Loucy (cell line): Measurements from ENCODE around the gene DDX10.

ENCODE experiments used
- H2AFZ ChIP-seq: fragments of 200-600 bp; sonication (generic); 2 replicates; pipeline ENCODE4 v1.6.0; 2016; ENCODE audit warnings: antibody characterized with exemption, mild to moderate bottlenecking, low read length, moderate library complexity
- H3F3A ChIP-seq: fragments of 200-600 bp; 2 replicates; pipeline ENCODE4 v1.6.0; 2016; ENCODE audit warnings: antibody characterized with exemption, low read depth, mild to moderate bottlenecking
- H3K27me3 ChIP-seq: fragments of 200-600 bp; sonication (generic); 2 replicates; pipeline ENCODE4 v1.6.1; 2014; ENCODE audit warnings: low read length, mild to moderate bottlenecking; ENCODE audit not compliant: insufficient read depth, poor library complexity, severe bottlenecking
- H3K36me3 ChIP-seq: fragments of 200-600 bp; sonication (generic); 2 replicates; pipeline ENCODE4 v1.6.1; 2016; ENCODE audit warnings: low read length; ENCODE audit not compliant: insufficient read depth
- H3K4me1 ChIP-seq: fragments of 200-600 bp; sonication (generic); 2 replicates; pipeline ENCODE4 v1.5.1; 2014; ENCODE audit warnings: low read length, mild to moderate bottlenecking; ENCODE audit not compliant: insufficient read depth, poor library complexity, severe bottlenecking
- H3K4me2 ChIP-seq: fragments of 200-600 bp; sonication (generic); 2 replicates; pipeline ENCODE4 v1.6.0; 2014; ENCODE audit warnings: antibody characterized with exemption, low read length, low read depth, mild to moderate bottlenecking; ENCODE audit not compliant: poor library complexity, severe bottlenecking
- H3K4me3 ChIP-seq: fragments of 200-600 bp; sonication (generic); 2 replicates; pipeline ENCODE4 v1.5.1; 2014; ENCODE audit warnings: low read length, mild to moderate bottlenecking, mixed read lengths; ENCODE audit not compliant: poor library complexity, severe bottlenecking
- H3K79me2 ChIP-seq: fragments of 200-600 bp; sonication (generic); 2 replicates; pipeline ENCODE4 v1.6.1; 2014; ENCODE audit warnings: low read length; ENCODE audit not compliant: insufficient read depth
- H3K9ac ChIP-seq: fragments of 200-600 bp; sonication (generic); 2 replicates; pipeline ENCODE4 v1.6.0; 2014; ENCODE audit warnings: mild to moderate bottlenecking, low read depth, low read length, moderate library complexity; ENCODE audit not compliant: poor library complexity, severe bottlenecking
- H3K9me2 ChIP-seq: fragments of 200-600 bp; sonication (generic); replicated peaks from 2 replicates; pipeline ENCODE4 v1.6.1; 2016; ENCODE audit warnings: low read depth, low read length, mixed read lengths
- H3K9me3 ChIP-seq: fragments of 200-600 bp; sonication (generic); 2 replicates; pipeline ENCODE4 v1.6.1; 2014; ENCODE audit warnings: mild to moderate bottlenecking, antibody characterized with exemption, low read length, low read depth; ENCODE audit not compliant: insufficient read depth
- H4K20me1 ChIP-seq: fragments of 200-600 bp; sonication (generic); 2 replicates; pipeline ENCODE4 v1.6.0; 2014; ENCODE audit warnings: antibody characterized with exemption, low read length, mild to moderate bottlenecking; ENCODE audit not compliant: insufficient read depth, poor library complexity, severe bottlenecking
- CTCF ChIP-seq: fragments of 200-600 bp; sonication (generic); conservative IDR thresholded peaks from 2 replicates; pipeline ENCODE4 v1.5.1; 2014; ENCODE audit warnings: mild to moderate bottlenecking, antibody characterized with exemption, low read length
- EZH2phosphoT487 ChIP-seq: fragments of 200-600 bp; IDR thresholded peaks from 2 replicates; pipeline ENCODE4 v1.6.1; 2018; ENCODE audit warnings: antibody characterized with exemption, mild to moderate bottlenecking, moderate library complexity, borderline replicate concordance

Gene DDX10

DNA sequence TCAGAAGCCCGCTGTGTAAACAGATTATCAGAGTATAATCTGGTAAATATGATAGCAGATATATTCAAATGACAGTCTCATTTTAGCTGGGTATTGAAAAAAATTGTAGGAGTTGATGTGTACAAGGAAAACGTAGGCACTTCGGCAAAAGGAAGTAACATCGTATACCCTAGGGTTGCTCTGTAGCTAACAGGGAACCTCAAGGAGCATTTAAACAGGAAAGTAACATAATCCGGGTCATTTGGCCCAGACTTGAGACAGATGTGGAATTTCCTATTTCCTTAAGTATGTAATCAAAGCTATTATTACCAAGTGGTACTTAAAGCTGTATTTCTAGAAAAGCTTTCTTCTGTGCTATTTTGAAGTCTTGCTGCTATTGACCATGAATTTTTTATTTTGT lies 215.6 kb downstream of the DDX10 start:
- Histone ChIP-seq H3K9ac (no peak overlapping the region), H3K27me3 (no peaks in the 10 kb centered on the region), H3K4me1 (peaks cover 15% of the 10 kb centered on the region), H3K9me2 (no peaks in the 10 kb centered on the region), H4K20me1 (no peaks in the 10 kb centered on the region), H3K9me3 (no peaks in the 10 kb centered on the region), H3K79me2 (no peaks in the 10 kb centered on the region), H2AFZ (no peak overlapping the region), H3K4me3 (no peak overlapping the region), H3K36me3 (no peaks in the 10 kb centered on the region), H3K4me2 (no peak overlapping the region), H3F3A (no peaks in the 10 kb centered on the region)
- TF ChIP-seq EZH2phosphoT487 (no peak), CTCF (no peak)

DNA sequence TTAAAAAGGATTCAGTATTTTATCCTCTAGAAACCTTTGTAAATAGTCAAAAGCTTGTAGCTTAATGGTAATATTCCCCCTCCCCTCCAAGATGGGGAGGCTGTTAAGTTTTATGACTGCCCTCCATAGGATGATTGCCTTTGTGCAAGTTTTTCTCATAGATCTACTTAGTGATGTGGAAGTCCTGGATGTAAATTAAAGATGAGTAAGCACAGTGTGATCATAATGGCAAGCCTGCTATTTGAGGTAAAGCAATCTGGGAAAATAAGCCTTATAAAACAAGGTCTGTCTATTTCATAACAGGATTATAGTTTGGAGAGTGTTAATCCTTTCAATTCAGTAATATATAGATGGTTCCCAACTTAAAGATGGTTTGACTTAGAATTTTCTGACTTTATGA lies 216.3 kb downstream of the DDX10 start:
- H3K4me3 ChIP-seq = no peak overlapping the region
- no peak overlapping the region for H2AFZ ChIP-seq
- H3K79me2 ChIP-seq = no peaks in the 10 kb centered on the region
- H3K4me1 ChIP-seq = peaks cover 19% of the 10 kb centered on the region
- H3K9me2 ChIP-seq = no peaks in the 10 kb centered on the region
- no peaks in the 10 kb centered on the region for H3K27me3 ChIP-seq
- H3F3A ChIP-seq = no peaks in the 10 kb centered on the region
- H3K9me3 ChIP-seq = no peaks in the 10 kb centered on the region
- no peak overlapping the region for H3K4me2 ChIP-seq
- H3K9ac ChIP-seq = no peak overlapping the region
- H4K20me1 ChIP-seq = no peaks in the 10 kb centered on the region
- TF ChIP-seq EZH2phosphoT487 (no peak), CTCF (no peak)
- no peaks in the 10 kb centered on the region for H3K36me3 ChIP-seq

GRCh38 chr11:108882211-108882831 lies 217.5 kb downstream of the DDX10 start:
- H3K9me2 ChIP-seq = no peaks in the 10 kb centered on the region
- H3K9me3 ChIP-seq = no peaks in the 10 kb centered on the region
- no peak overlapping the region for H2AFZ ChIP-seq
- H3K9ac ChIP-seq = no peak overlapping the region
- no peaks in the 10 kb centered on the region for H3K79me2 ChIP-seq
- H3K36me3 ChIP-seq = no peaks in the 10 kb centered on the region
- H3F3A ChIP-seq = peaks cover 5% of the 10 kb centered on the region; the same call in 1 of the 2 replicates
- H3K4me2 ChIP-seq = no peak overlapping the region
- TF ChIP-seq EZH2phosphoT487 = no peak
- TF ChIP-seq CTCF = no peak
- H3K4me1 ChIP-seq = peaks cover 29% of the 10 kb centered on the region
- no peak overlapping the region for H3K4me3 ChIP-seq
- H3K27me3 ChIP-seq = no peaks in the 10 kb centered on the region
- H4K20me1 ChIP-seq = no peaks in the 10 kb centered on the region
